ENCODE data around the gene CES4A.
"Not testable (repeated sequence)": the region's sequence is repeated elsewhere in the genome, so short reads cannot be mapped to it uniquely, and the experiment has no call there.

Gene CES4A

GRCh38 chr16:66958857-66959703 lies 29.3 kb upstream of the CES4A start:
- no peak for DNase-seq

GRCh38 chr16:66959704-66960161 lies 28.7 kb upstream of the CES4A start:
- no peak for DNase-seq

GRCh38 chr16:66960270-66960669 lies 28.1 kb upstream of the CES4A start:
- DNase-seq = no peak

- peak; percentile 60 for DNase-seq
Measured at GRCh38 chr16:66961065-66961744, 27.2 kb upstream of the CES4A start, which contains the start of gene CES3. CES3 (plus strand) TSS chr16:66961266; CDS start chr16:66961308, 42 bp downstream.

GRCh38 chr16:66961914-66962313 lies 26.5 kb upstream of the CES4A start:
- DNase-seq = no peak

- no peak for DNase-seq
Measured at GRCh38 chr16:66964049-66964448, 24.3 kb upstream of the CES4A start.

- DNase-seq = no peak
Measured at GRCh38 chr16:66968847-66969246, 19.5 kb upstream of the CES4A start.

- no peak for DNase-seq
Measured at GRCh38 chr16:66970775-66971720, 17.3 kb upstream of the CES4A start.

GRCh38 chr16:66972983-66973382 lies 15.4 kb upstream of the CES4A start:
- no peak for DNase-seq

- no peak for DNase-seq
Measured at GRCh38 chr16:66973716-66974115, 14.7 kb upstream of the CES4A start.

- not testable (repeated sequence) for DNase-seq
Measured at GRCh38 chr16:66974156-66974931, 14.0 kb upstream of the CES4A start.

- peak; percentile 25 for DNase-seq
Measured at GRCh38 chr16:66974932-66975246, 13.5 kb upstream of the CES4A start.

GRCh38 chr16:66975302-66975893 lies 13.0 kb upstream of the CES4A start:
- no peak for DNase-seq

GRCh38 chr16:66976746-66977145 lies 11.6 kb upstream of the CES4A start:
- DNase-seq = no peak

- DNase-seq = peak; percentile 91
Measured at GRCh38 chr16:66977341-66978113, 10.9 kb upstream of the CES4A start.

- no peak for DNase-seq
Measured at GRCh38 chr16:66979011-66979717, 9.2 kb upstream of the CES4A start.

GRCh38 chr16:66983033-66983432 lies 5.4 kb upstream of the CES4A start:
- no peak for DNase-seq

GRCh38 chr16:66984892-66985311 lies 3.5 kb upstream of the CES4A start:
- DNase-seq = no peak

GRCh38 chr16:66986559-66986958 lies 1.8 kb upstream of the CES4A start:
- no peak for DNase-seq

GRCh38 chr16:66991545-66992077 lies 3.2 kb downstream of the CES4A start:
- DNase-seq = no peak
